HepG2 (cell line): ENCODE results near the gene CACNA2D3. TPM values are rescaled to one million over a fixed set of nuclear protein-coding genes. Genes with fewer than 3 reads are reported as not detected.

ENCODE experiments used
- ATAC-seq: fragments of 200-7000 bp; cut with Tn5 transposase; 3 replicates; pipeline ENCODE4 v1.9.1; 2020; ENCODE audit warnings: mild to moderate bottlenecking, moderate library complexity
- BruUV-seq: library from RNA; stranded (reverse); fragments of 400-500 nt; replicated peaks from 2 replicates; lab custom pipeline; 2021; lab: Mats Ljungman, UMichigan
- CTCF ChIA-PET: fragments of 300-600 bp; formaldehyde crosslinking; extraction: SDS; loops from one replicate; lab custom pipeline; 2021; ENCODE audit warnings: low total read pairs, inconsistent platforms, low intra/inter-chr PET ratio; lab: Yijun Ruan, JAX
- POLR2A ChIA-PET: fragments of 350-600 bp; sonication (Branson Sonifier 250); formaldehyde crosslinking; loops from one replicate; lab custom pipeline; 2020; ENCODE audit warnings: antibody characterized with exemption, inconsistent platforms; lab: Yijun Ruan, JAX
- DNase-seq: peaks from one replicate; pipeline ENCODE4 v3.0.0-alpha.2; 2015; ENCODE audit warnings: low spot score
- FAIRE-seq: peaks from 3 replicates; lab custom pipeline; 2011; peaks lifted over from hg19 to GRCh38; lab: Jason Lieb, UNC
- H2AFZ ChIP-seq: one replicate; pipeline ENCODE4 v1.6.1; 2011; ENCODE audit warnings: low read length, inconsistent platforms
- H3K27ac ChIP-seq: fragments of 300-600 bp; 3 replicates; pipeline ENCODE4 v1.8.0; 2011; ENCODE audit warnings: mixed run types, mild to moderate bottlenecking, mixed read lengths, low read length, inconsistent platforms; ENCODE audit not compliant: insufficient read depth; ENCODE audit errors: extremely low read length
- H3K27me3 ChIP-seq, 2 experiments: fragments of 200-600 bp in 1 of 2; 2 replicates in 1 of 2; 3 replicates in 1 of 2; pipeline versions ENCODE4 v1.6.0 to v1.8.0; 2011; ENCODE audit warnings: low read length in 2 of 2, mild to moderate bottlenecking in 2 of 2, moderate library complexity in 2 of 2, inconsistent platforms in 1 of 2; ENCODE audit not compliant: insufficient read depth in 2 of 2, control insufficient read depth in 1 of 2
- H3K36me3 ChIP-seq, 2 experiments: fragments of 200-600 bp in 1 of 2; replicated peaks in 1 of 2; 2 replicates in 1 of 2; 3 replicates in 1 of 2; pipeline versions ENCODE4 v1.5.1 to v1.8.0; 2011; ENCODE audit warnings: low read length in 2 of 2, inconsistent platforms in 1 of 2; ENCODE audit not compliant: insufficient read depth in 2 of 2, control insufficient read depth in 1 of 2
- H3K4me1 ChIP-seq: 2 replicates; pipeline ENCODE4 v1.5.1; 2012; ENCODE audit warnings: low read length, inconsistent platforms; ENCODE audit not compliant: insufficient read depth
- H3K4me2 ChIP-seq: 2 replicates; pipeline ENCODE4 v1.6.0; 2011; ENCODE audit warnings: low read depth, low read length, inconsistent platforms
- H3K4me3 ChIP-seq, 3 experiments: fragments of 200-600 bp in 1 of 3; sonication (generic), shearing (Covaris generic) in 1 of 3; replicated peaks in 1 of 3; 2 replicates each; pipeline ENCODE4 v1.5.1; 2011 to 2016; ENCODE audit warnings: low read length in 3 of 3, inconsistent platforms in 2 of 3, low read depth in 2 of 3, mild to moderate bottlenecking in 2 of 3, control low read depth in 1 of 3, mixed read lengths in 1 of 3; ENCODE audit not compliant: insufficient read depth in 1 of 3
- H3K79me2 ChIP-seq: one replicate; pipeline ENCODE4 v1.6.1; 2011; ENCODE audit warnings: low read length, inconsistent platforms; ENCODE audit not compliant: insufficient read depth
- H3K9ac ChIP-seq: 2 replicates; pipeline ENCODE4 v1.6.0; 2011; ENCODE audit warnings: mild to moderate bottlenecking, low read depth, low read length, inconsistent platforms; ENCODE audit not compliant: insufficient read depth
- H3K9me3 ChIP-seq: 2 replicates; pipeline ENCODE4 v1.5.1; 2012; ENCODE audit warnings: mild to moderate bottlenecking, low read length
- H4K20me1 ChIP-seq: 2 replicates; pipeline ENCODE4 v1.6.0; 2011; ENCODE audit warnings: inconsistent platforms, mild to moderate bottlenecking, low read length, moderate library complexity; ENCODE audit not compliant: insufficient read depth
- ARID4A ChIP-seq: sonication (generic); formaldehyde crosslinking; IDR thresholded peaks from 2 replicates; pipeline ENCODE4 v1.5.0; 2020; ENCODE audit warnings: mild to moderate bottlenecking, missing genetic modification reagents, borderline replicate concordance
- GZF1 ChIP-seq: sonication (generic); formaldehyde crosslinking; IDR thresholded peaks from 2 replicates; pipeline ENCODE4 v1.5.1; 2020; ENCODE audit warnings: mild to moderate bottlenecking, missing genetic modification reagents
- IKZF4 ChIP-seq: sonication (generic); formaldehyde crosslinking; IDR thresholded peaks from 2 replicates; pipeline ENCODE4 v1.5.1; 2020; ENCODE audit warnings: borderline replicate concordance, mild to moderate bottlenecking, low read depth, missing genetic modification reagents; ENCODE audit errors: not compliant biosample characterization
- IKZF5 ChIP-seq: IDR thresholded peaks from 2 replicates; pipeline ENCODE4 v1.6.1; 2018; ENCODE audit warnings: missing genetic modification reagents, mild to moderate bottlenecking, missing compliant biosample characterization
- NR2F6 ChIP-seq, 2 experiments: IDR thresholded peaks; 2 replicates each; pipeline ENCODE4 v1.6.1; 2016; ENCODE audit warnings: antibody characterized with exemption in 1 of 2, mild to moderate bottlenecking in 1 of 2
- SUZ12 ChIP-seq: fragments of 150-350 bp; IDR thresholded peaks from 2 replicates; pipeline ENCODE4 v1.6.1; 2014; ENCODE audit warnings: low read depth, low read length
- ZC3H13 ChIP-seq: sonication (generic); formaldehyde crosslinking; IDR thresholded peaks from 2 replicates; pipeline ENCODE4 v1.8.1; 2023; ENCODE audit warnings: mild to moderate bottlenecking, missing genetic modification reagents, moderate library complexity
- ZFP82 ChIP-seq: sonication (generic); formaldehyde crosslinking; IDR thresholded peaks from 2 replicates; pipeline ENCODE4 v1.5.1; 2020; ENCODE audit warnings: mild to moderate bottlenecking, missing genetic modification reagents, borderline replicate concordance
- ZHX1 ChIP-seq: sonication (generic); formaldehyde crosslinking; IDR thresholded peaks from 2 replicates; pipeline ENCODE4 v1.8.1; 2022; ENCODE audit warnings: low read depth, mild to moderate bottlenecking, missing genetic modification reagents
- ZNF609 ChIP-seq: sonication (generic); formaldehyde crosslinking; IDR thresholded peaks from 2 replicates; pipeline ENCODE4 v1.4.0; 2020; ENCODE audit warnings: mild to moderate bottlenecking, missing genetic modification reagents, borderline replicate concordance
- ZNF772 ChIP-seq: sonication (generic); formaldehyde crosslinking; IDR thresholded peaks from 2 replicates; pipeline ENCODE4 v1.5.0; 2020; ENCODE audit warnings: mild to moderate bottlenecking, missing genetic modification reagents
- WGBS: methylation state at CpG from one replicate; pipeline ENCODE4 v1.1.6; 2017; ENCODE audit warnings: low lambda C conversion rate; 5-methylcytosine and 5-hydroxymethylcytosine counted together
- in situ Hi-C: cut with HindIII; loops from 2 replicates; pipeline ENCODE4 v1.10.0; 2017; ENCODE audit warnings: low pct_unique_long_range_greater_than_20kb; ENCODE audit not compliant: extremely low pct_ligation_motif_present
- intact Hi-C: fragments of 100-400 bp; cut with micrococcal nuclease; formaldehyde crosslinking; loops from one replicate; pipeline ENCODE4 v1.10.0; 2022; ENCODE audit not compliant: unreplicated experiment
- polyA plus RNA-seq, 8 experiments: library from polyadenylated mRNA; depleted of rRNA in 3 of 8; stranded (reverse) in 7 of 8; unstranded in 1 of 8; fragments of >200 nt; fragmentation: Illumina TruSeq in 4 of 8; extraction: Trizol in 4 of 8; gene quantifications; 2 replicates each; pipeline versions ENCODE4 v1.2.1 to v1.2.3, GENCODE V29; 2011 to 2016; ENCODE audit warnings: low read depth in 4 of 8, missing spikeins in 1 of 8, mixed read lengths in 1 of 8; ENCODE audit not compliant: insufficient read depth in 1 of 8
- total RNA-seq, 5 experiments: library from RNA; depleted of rRNA; stranded (reverse); fragments of >200 nt; fragmentation: Illumina TruSeq; extraction: Trizol; gene quantifications; 2 replicates each; pipeline ENCODE4 v1.2.3, GENCODE V29; 2016; ENCODE audit warnings: low read depth in 1 of 5

CACNA2D3 gene
- total and polyA plus RNA-seq, 2 of the 13 experiments (the other 11 are each of a cell fraction or from before 2014, with no cell fraction given), result not detected

- Histone ChIP-seq H4K20me1 (no peaks in the 10 kb centered on the region), H3K4me3 (no peak overlapping the region), H3K79me2 (no peaks in the 10 kb centered on the region), H3K27me3 (no peaks in the 10 kb centered on the region), H2AFZ (no peak overlapping the region), H3K4me2 (no peak overlapping the region), H3K9me3 (no peaks in the 10 kb centered on the region), H3K4me1 (no peaks in the 10 kb centered on the region), H3K9ac (no peak overlapping the region), H3K27ac (no peak overlapping the region), H3K36me3 (no peaks in the 10 kb centered on the region)
- CTCF ChIA-PET, result no interaction called here
- intact Hi-C loops (no loop called here), in situ Hi-C loops (no loop called here)
- no peak for DNase-seq
- 50% methylated on average over 10 of the region's 10 CpGs for WGBS
- POLR2A ChIA-PET, result no interaction called here
- ATAC-seq, result no peak
- no TSS peak for BruUV-seq
- no peak for FAIRE-seq
- TF ChIP-seq ZNF609 (CRISPR knock-in tag) (no peak), SUZ12 (no peak), ZNF772 (CRISPR knock-in tag) (no peak), ZC3H13 (CRISPR knock-in tag) (no peak), GZF1 (no peak), ZFP82 (CRISPR knock-in tag) (no peak), ZHX1 (no peak), IKZF5 (CRISPR knock-in tag) (no peak), IKZF4 (no peak), ARID4A (CRISPR knock-in tag) (no peak), NR2F6 (IDR thresholded peaks at IDR 0.05) (no peak), NR2F6 (CRISPR knock-in tag; IDR thresholded peaks at IDR 0.05) (no peak)
Measured at GRCh38 chr3:54171951-54172350, 49.6 kb downstream of the CACNA2D3 start.
